H1 (cell line): Measurements from ENCODE around the gene PLAC1. TPM values are rescaled to one million over a fixed set of nuclear protein-coding genes. Genes with fewer than 3 reads are reported as not detected.

Source experiments
- BCL11A ChIP-seq, 2 experiments: IDR thresholded peaks; one replicate each; pipeline ENCODE4 v1.6.1; 2011; ENCODE audit warnings: low read depth in 2 of 2, low read length in 2 of 2, mild to moderate bottlenecking in 2 of 2
- EP300 ChIP-seq, 2 experiments: IDR thresholded peaks; 1 replicate in 1 of 2; 2 replicates in 1 of 2; pipeline ENCODE4 v1.6.1; 2011 to 2012; ENCODE audit warnings: low read depth in 2 of 2, low read length in 2 of 2, mild to moderate bottlenecking in 2 of 2, borderline replicate concordance in 1 of 2, inconsistent platforms in 1 of 2, moderate library complexity in 1 of 2
- FOSL1 ChIP-seq: IDR thresholded peaks from 2 replicates; pipeline ENCODE4 v1.6.1; 2011; ENCODE audit warnings: mild to moderate bottlenecking, low read depth, low read length, moderate library complexity; ENCODE audit not compliant: insufficient read depth
- MAX ChIP-seq: IDR thresholded peaks from 2 replicates; pipeline ENCODE4 v1.6.1; 2012; ENCODE audit warnings: inconsistent platforms
- NRF1 ChIP-seq: IDR thresholded peaks from 2 replicates; pipeline ENCODE4 v1.6.1; 2011; ENCODE audit warnings: mild to moderate bottlenecking, low read depth, low read length, improper control_type of control experiment
- polyA plus RNA-seq, 7 experiments: library from polyadenylated mRNA; depleted of rRNA in 3 of 7; stranded (reverse) in 5 of 7; unstranded in 2 of 7; fragments of >200 nt in 5 of 7; fragments of 200-250 nt in 2 of 7; gene quantifications; 1 replicate in 5 of 7; 2 replicates in 1 of 7; 4 replicates in 1 of 7; pipeline versions ENCODE4 v1.2.1 to v1.2.3, GENCODE V29; 2011 to 2013; ENCODE audit warnings: missing spikeins in 2 of 7, mixed read lengths in 2 of 7
- total RNA-seq: library from RNA; stranded (reverse); fragmentation: NEBNext Ultra II Directional; extraction: Animal tissue kit (Norgen Biotek cat#: 25700); gene quantifications from 2 replicates; pipeline ENCODE4 v1.2.1, GENCODE V29; 2021

PLAC1 gene
- total and polyA plus RNA-seq, 2 of the 8 experiments (the other 6 are each of a cell fraction or from before 2014, with no cell fraction given): 1.8 TPM; not detected in 1

- no peak for TF ChIP-seq BCL11A (IDR thresholded peaks at IDR 0.05; ENCODE audit: low read depth in 2 of 2, low read length in 2 of 2)
- no peak for TF ChIP-seq EP300 (IDR thresholded peaks at IDR 0.05; ENCODE audit: borderline replicate concordance in 1 of 2, low read depth in 2 of 2, low read length in 2 of 2)
- TF ChIP-seq FOSL1: no peak
- TF ChIP-seq NRF1: no peak
- no peak for TF ChIP-seq MAX
- TF ChIP-seq, all 59 proteins: peak for 0
These were observed 27.4 kb upstream of the PLAC1 start (continued) for GRCh38 chrX:134685668-134686067.
